ENCODE results near the gene KIN.

The KIN gene

GRCh38 chr10:7704071-7705016 is 83.4 kb downstream of the KIN start:
- no peak overlapping the region for H2AFZ ChIP-seq (ENCODE audit: low read depth, low read length)
- H3K9me3 ChIP-seq (ENCODE audit: insufficient read depth, low read length, severe bottlenecking), result no peaks in the 10 kb centered on the region
- H3K4me1 ChIP-seq (ENCODE audit: insufficient read depth, low read length), result no peaks in the 10 kb centered on the region
- H3K4me3 ChIP-seq (ENCODE audit: low read depth in 1 of 2, low read length in 2 of 2), result no peak overlapping the region
- H3K4me2 ChIP-seq (ENCODE audit: insufficient read depth, low read length), result no peak overlapping the region
- no peak overlapping the region for H3K9ac ChIP-seq (ENCODE audit: low read depth, low read length)
- H4K20me1 ChIP-seq (ENCODE audit: insufficient read depth, low read length), result no peaks in the 10 kb centered on the region
- DNase-seq (no peak), ATAC-seq (ENCODE audit: insufficient read depth, low read depth) (no peak)
- peaks cover 3% of the 10 kb centered on the region for H3K27me3 ChIP-seq (ENCODE audit: insufficient read depth, low read length, poor library complexity)
- H3K36me3 ChIP-seq (ENCODE audit: insufficient read depth, low read length), result no peaks in the 10 kb centered on the region
- H3K27ac ChIP-seq (ENCODE audit: low read length), result no peak overlapping the region
- no peaks in the 10 kb centered on the region for H3K79me2 ChIP-seq (ENCODE audit: insufficient read depth, low read length)
- no peak for TF ChIP-seq CTCF (IDR thresholded peaks at IDR 0.05; ENCODE audit: borderline replicate concordance, extremely low read depth, low read length, poor library complexity, severe bottlenecking)
- no peak for TF ChIP-seq EZH2 (IDR thresholded peaks at IDR 0.05; ENCODE audit: borderline replicate concordance, low read depth, low read length, severe bottlenecking)

- Histone ChIP-seq H3K9me3 (ENCODE audit: insufficient read depth, low read length, severe bottlenecking) (no peaks in the 10 kb centered on the region), H2AFZ (ENCODE audit: low read depth, low read length) (no peak within 1 kb of the TSS), H3K27me3 (ENCODE audit: insufficient read depth, low read length, poor library complexity) (peaks cover 3% of the 10 kb centered on the region), H3K9ac (ENCODE audit: low read depth, low read length) (no peak within 1 kb of the TSS), H4K20me1 (ENCODE audit: insufficient read depth, low read length) (no peaks in the 10 kb centered on the region), H3K36me3 (ENCODE audit: insufficient read depth, low read length) (no peaks in the 10 kb centered on the region), H3K27ac (ENCODE audit: low read length) (no peak within 1 kb of the TSS), H3K4me3 (ENCODE audit: low read depth in 1 of 2, low read length in 2 of 2) (no peak within 1 kb of the TSS), H3K4me1 (ENCODE audit: insufficient read depth, low read length) (no peaks in the 10 kb centered on the region), H3K79me2 (ENCODE audit: insufficient read depth, low read length) (no peaks in the 10 kb centered on the region), H3K4me2 (ENCODE audit: insufficient read depth, low read length) (no peak within 1 kb of the TSS)
- TF ChIP-seq CTCF (IDR thresholded peaks at IDR 0.05; ENCODE audit: borderline replicate concordance, extremely low read depth, low read length, poor library complexity, severe bottlenecking), result no peak
- no peak for TF ChIP-seq EZH2 (IDR thresholded peaks at IDR 0.05; ENCODE audit: borderline replicate concordance, low read depth, low read length, severe bottlenecking)
- no peak for DNase-seq
- ATAC-seq (ENCODE audit: insufficient read depth, low read depth), result no peak
These were observed 84.7 kb downstream of the KIN start, which contains the start of gene ITIH2 for GRCh38 chr10:7703140-7703539. Gene ITIH2, plus strand, starts transcription at chr10:7703316. Its CDS starts 119 bp downstream, at chr10:7703435.

DNA sequence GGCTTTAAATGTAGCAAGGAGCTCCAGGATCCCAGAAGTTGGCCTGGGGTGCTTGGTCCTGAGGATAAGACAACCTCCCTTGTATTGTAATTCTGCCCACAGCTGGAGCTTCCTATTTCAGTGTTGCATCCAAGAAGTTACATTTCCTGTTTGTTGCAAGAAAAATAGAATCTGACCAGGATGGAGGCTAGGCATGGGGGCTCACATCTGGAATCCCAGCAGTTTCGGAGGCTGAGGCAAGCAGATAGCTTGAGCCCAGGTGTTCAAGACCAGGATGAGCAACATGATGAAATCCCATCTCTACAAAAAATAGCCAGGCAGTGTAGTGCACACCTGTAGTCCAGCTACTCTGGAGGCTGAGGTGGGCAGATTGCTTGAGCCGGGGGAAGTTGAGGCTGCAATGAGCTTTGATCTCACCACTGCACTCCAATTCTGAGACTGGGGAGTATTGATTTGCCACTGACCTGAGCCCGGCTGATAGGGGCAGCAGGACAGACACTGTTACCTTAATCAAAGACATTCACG is 85.4 kb downstream of the KIN start:
- no peak for ATAC-seq (ENCODE audit: insufficient read depth, low read depth)
- no peaks in the 10 kb centered on the region for H3K4me1 ChIP-seq (ENCODE audit: insufficient read depth, low read length)
- H3K4me2 ChIP-seq (ENCODE audit: insufficient read depth, low read length), result no peak overlapping the region
- no peak overlapping the region for H2AFZ ChIP-seq (ENCODE audit: low read depth, low read length)
- no peak for TF ChIP-seq CTCF (IDR thresholded peaks at IDR 0.05; ENCODE audit: borderline replicate concordance, extremely low read depth, low read length, poor library complexity, severe bottlenecking)
- no peak for TF ChIP-seq EZH2 (IDR thresholded peaks at IDR 0.05; ENCODE audit: borderline replicate concordance, low read depth, low read length, severe bottlenecking)
- DNase-seq, result no peak
- no peak overlapping the region for H3K4me3 ChIP-seq (ENCODE audit: low read depth in 1 of 2, low read length in 2 of 2)
- no peaks in the 10 kb centered on the region for H3K9me3 ChIP-seq (ENCODE audit: insufficient read depth, low read length, severe bottlenecking)
- H3K27ac ChIP-seq (ENCODE audit: low read length), result no peak overlapping the region
- no peak overlapping the region for H3K9ac ChIP-seq (ENCODE audit: low read depth, low read length)
- H4K20me1 ChIP-seq (ENCODE audit: insufficient read depth, low read length), result no peaks in the 10 kb centered on the region
- no peaks in the 10 kb centered on the region for H3K79me2 ChIP-seq (ENCODE audit: insufficient read depth, low read length)
- no peaks in the 10 kb centered on the region for H3K36me3 ChIP-seq (ENCODE audit: insufficient read depth, low read length)
- H3K27me3 ChIP-seq (ENCODE audit: insufficient read depth, low read length, poor library complexity), result peaks cover 3% of the 10 kb centered on the region

Measured in DND-41 (cell line).